HG03135 (cell line): Measurements from ENCODE around the gene SETD6.
"Not testable (repeated sequence)": the region's sequence is repeated elsewhere in the genome, so short reads cannot be mapped to it uniquely, and the experiment has no call there.

Source experiments
- ATAC-seq: cut with Tn5 transposase; IDR thresholded peaks from one replicate; pipeline ENCODE4 v1.9.1; 2021; ENCODE audit warnings: mild to moderate bottlenecking, moderate library complexity; ENCODE audit not compliant: unreplicated experiment

Gene SETD6

GRCh38 chr16:58537124-58537906 lies 22.0 kb downstream of the SETD6 start:
- no peak for ATAC-seq

- no peak for ATAC-seq
Observed at GRCh38 chr16:58541711-58542110, 26.4 kb downstream of the SETD6 start.

GRCh38 chr16:58542291-58542690 lies 27.0 kb downstream of the SETD6 start:
- ATAC-seq: no peak

GRCh38 chr16:58543685-58544084 lies 28.4 kb downstream of the SETD6 start:
- no peak for ATAC-seq

GRCh38 chr16:58548378-58548777 lies 33.1 kb downstream of the SETD6 start:
- no peak for ATAC-seq

GRCh38 chr16:58551496-58551895 lies 36.2 kb downstream of the SETD6 start:
- no peak for ATAC-seq

GRCh38 chr16:58556678-58557077 lies 41.4 kb downstream of the SETD6 start:
- ATAC-seq: no peak

GRCh38 chr16:58563235-58563634 lies 47.9 kb downstream of the SETD6 start:
- ATAC-seq: no peak

GRCh38 chr16:58563775-58564174 lies 48.5 kb downstream of the SETD6 start:
- ATAC-seq: no peak

- ATAC-seq: not testable (repeated sequence)
Observed at GRCh38 chr16:58565697-58566096, 50.4 kb downstream of the SETD6 start.
